HCT116 (cell line): ENCODE data around the gene DHRSX. TPM values are rescaled to one million over a fixed set of nuclear protein-coding genes. Genes with fewer than 3 reads are reported as not detected.

Experiments used
- ATAC-seq: fragments of 200-7000 bp; cut with Tn5 transposase; 2 replicates; pipeline ENCODE4 v1.9.1; 2020; ENCODE audit warnings: mild to moderate bottlenecking, moderate library complexity
- BruUV-seq: library from RNA; stranded (reverse); fragments of 400-500 nt; replicated peaks from 2 replicates; lab custom pipeline; 2021; lab: Mats Ljungman, UMichigan
- CTCF ChIA-PET: fragments of 300-600 bp; sonication (Branson Sonifier 250); formaldehyde crosslinking; loops from one replicate; lab custom pipeline; 2021; ENCODE audit warnings: antibody characterized with exemption; lab: Charles Lee
- POLR2A ChIA-PET: fragments of 300-600, 350-600 bp; sonication (Branson Sonifier 250); formaldehyde crosslinking; loops from one replicate; lab custom pipeline; 2021; ENCODE audit warnings: antibody characterized with exemption; lab: Charles Lee
- RAD21 ChIA-PET, 2 experiments: fragments of 300-600 bp; sonication (Branson Sonifier 250); formaldehyde crosslinking; loops; one replicate each; lab custom pipeline; 2023; ENCODE audit warnings: low total read pairs in 2 of 2; ENCODE audit not compliant: uncharacterized antibody in 2 of 2, unreplicated experiment in 2 of 2, low non-redundant PET in 1 of 2; lab: Charles Lee
- DNase-seq: peaks from one replicate; pipeline ENCODE4 v3.0.0-alpha.2; 2010; ENCODE audit warnings: low read depth, low spot score
- H2AFZ ChIP-seq: fragments of 200-600 bp; shearing (Covaris generic), sonication (generic); 2 replicates; pipeline ENCODE4 v1.6.1; 2017; ENCODE audit warnings: low read depth, mixed run types, mixed read lengths, antibody characterized with exemption, low read length; ENCODE audit not compliant: poor library complexity, severe bottlenecking
- H3K27ac ChIP-seq: 2 replicates; pipeline ENCODE4 v1.5.1; 2012; ENCODE audit warnings: low read depth, low read length
- H3K27me3 ChIP-seq: fragments of 200-600 bp; sonication (generic); 2 replicates; pipeline ENCODE4 v1.6.1; 2016; ENCODE audit warnings: mixed run types, low read length, mixed read lengths; ENCODE audit not compliant: insufficient read depth
- H3K36me3 ChIP-seq, 2 experiments: fragments of 200-500 bp in 1 of 2; fragments of 200-600 bp in 1 of 2; sonication (Bioruptor generic) in 1 of 2; sonication (generic) in 1 of 2; 2 replicates each; pipeline versions ENCODE4 v1.5.1 to v1.6.1; 2014 to 2016; ENCODE audit warnings: low read length in 2 of 2, inconsistent platforms in 1 of 2, mixed read lengths in 1 of 2, mixed run types in 1 of 2; ENCODE audit not compliant: insufficient read depth in 2 of 2, control insufficient read depth in 1 of 2
- H3K4me1 ChIP-seq, 2 experiments: fragments of 200-600 bp in 1 of 2; sonication (generic) in 1 of 2; 2 replicates each; pipeline versions ENCODE4 v1.5.1 to v1.6.1; 2012 to 2017; ENCODE audit warnings: low read length in 2 of 2, inconsistent platforms in 1 of 2, mild to moderate bottlenecking in 1 of 2, mixed read lengths in 1 of 2, mixed run types in 1 of 2, moderate library complexity in 1 of 2; ENCODE audit not compliant: insufficient read depth in 2 of 2, control insufficient read depth in 1 of 2
- H3K4me2 ChIP-seq: fragments of 200-600 bp; sonication (generic); 2 replicates; pipeline ENCODE4 v1.6.1; 2017; ENCODE audit warnings: mixed run types, low read length, mixed read lengths
- H3K4me3 ChIP-seq, 2 experiments: fragments of 200-600 bp in 1 of 2; sonication (generic) in 1 of 2; replicated peaks in 1 of 2; 2 replicates each; pipeline ENCODE4 v1.5.1; 2011 to 2016; ENCODE audit warnings: low read length in 2 of 2, control low read depth in 1 of 2, low read depth in 1 of 2, mild to moderate bottlenecking in 1 of 2, mixed read lengths in 1 of 2, mixed run types in 1 of 2
- H3K79me2 ChIP-seq: fragments of 200-600 bp; sonication (generic); 2 replicates; pipeline ENCODE4 v1.6.1; 2017; ENCODE audit warnings: mild to moderate bottlenecking, mixed run types, low read length, moderate library complexity, mixed read lengths; ENCODE audit not compliant: insufficient read depth
- H3K9ac ChIP-seq: fragments of 200-600 bp; sonication (generic); 2 replicates; pipeline ENCODE4 v1.6.1; 2016; ENCODE audit warnings: low read length, mixed read lengths
- H3K9me2 ChIP-seq: fragments of 200-600 bp; sonication (generic), shearing (Covaris generic); 2 replicates; pipeline ENCODE4 v1.6.1; 2017; ENCODE audit warnings: mixed run types, mild to moderate bottlenecking, moderate library complexity; ENCODE audit not compliant: insufficient read depth
- H3K9me3 ChIP-seq, 2 experiments: fragments of 200-500 bp in 1 of 2; fragments of 200-600 bp in 1 of 2; sonication (Bioruptor generic) in 1 of 2; sonication (generic) in 1 of 2; 2 replicates each; pipeline ENCODE4 v1.6.1; 2014 to 2017; ENCODE audit warnings: low read length in 2 of 2, mixed read lengths in 2 of 2, inconsistent platforms in 1 of 2, low read depth in 1 of 2, mild to moderate bottlenecking in 1 of 2, mixed run types in 1 of 2, moderate library complexity in 1 of 2; ENCODE audit not compliant: control insufficient read depth in 1 of 2, insufficient read depth in 1 of 2
- H4K20me1 ChIP-seq: fragments of 200-600 bp; sonication (generic), shearing (Covaris generic); 2 replicates; pipeline ENCODE4 v1.6.1; 2017; ENCODE audit warnings: mixed run types, mild to moderate bottlenecking, moderate library complexity; ENCODE audit not compliant: insufficient read depth
- CTCF ChIP-seq, 3 experiments: fragments of 200-600 bp in 1 of 3; sonication (generic) in 1 of 3; IDR thresholded peaks in 2 of 3; conservative IDR thresholded peaks in 1 of 3; 2 replicates each; pipeline ENCODE4 v1.5.1; 2012 to 2017; ENCODE audit warnings: low read depth in 2 of 3, low read length in 2 of 3, antibody characterized with exemption in 1 of 3, borderline replicate concordance in 1 of 3, control low read depth in 1 of 3, mild to moderate bottlenecking in 1 of 3, mixed read lengths in 1 of 3, mixed run types in 1 of 3, moderate library complexity in 1 of 3; ENCODE audit not compliant: insufficient read depth in 1 of 3
- EZH2 ChIP-seq: fragments of 200-600 bp; sonication (generic); IDR thresholded peaks from 2 replicates; pipeline ENCODE4 v1.6.1; 2017; ENCODE audit warnings: antibody characterized with exemption, mixed run types
- EZH2phosphoT487 ChIP-seq: fragments of 200-600 bp; IDR thresholded peaks from 2 replicates; pipeline ENCODE4 v1.6.1; 2018; ENCODE audit warnings: antibody characterized with exemption, borderline replicate concordance
- TCF7L2 ChIP-seq: IDR thresholded peaks from 2 replicates; pipeline ENCODE4 v1.7.0; 2011; ENCODE audit warnings: borderline replicate concordance, inconsistent platforms; ENCODE audit not compliant: insufficient read depth, insufficient read length; ENCODE audit errors: extremely low read depth
- intact Hi-C: fragments of 100-400 bp; cut with micrococcal nuclease; formaldehyde crosslinking; loops from 2 replicates; pipeline ENCODE4 v1.10.0; 2022
- total RNA-seq: library from RNA; stranded (reverse); gene quantifications from one replicate; pipeline ENCODE4 v1.2.1, GENCODE V29; 2021; ENCODE audit not compliant: unreplicated experiment

The DHRSX gene
- total RNA-seq, 1 experiment from 2014 or later = 11.9 TPM

DNA sequence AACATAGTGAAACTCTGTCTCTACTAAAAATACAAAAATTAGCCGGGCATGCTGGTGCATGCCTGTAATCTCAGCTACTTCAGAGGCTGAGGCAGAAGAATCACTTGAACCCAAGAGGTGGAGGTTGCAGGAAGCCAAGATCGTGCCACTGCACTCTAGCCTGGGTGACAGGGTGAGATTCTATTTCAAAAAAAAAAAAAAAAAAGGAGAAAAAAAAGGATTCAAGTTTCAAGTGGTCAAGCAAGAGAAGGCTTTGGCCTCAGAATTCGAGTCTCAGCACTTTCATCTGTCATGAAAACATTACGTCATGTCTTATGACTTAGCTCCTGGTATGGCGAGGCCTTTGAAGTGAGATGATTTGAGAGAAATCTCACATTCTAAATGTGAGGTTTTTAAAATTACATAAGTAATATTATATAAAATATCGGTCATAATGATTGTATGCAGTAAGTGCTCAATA lies 21.2 kb upstream of the DHRSX start:
- no peak overlapping the region for H3K9ac ChIP-seq
- H2AFZ ChIP-seq = no peak overlapping the region
- H4K20me1 ChIP-seq = no peaks in the 10 kb centered on the region
- H3K9me3 ChIP-seq = no peaks in the 10 kb centered on the region
- POLR2A ChIA-PET = no interaction called here
- no peaks in the 10 kb centered on the region for H3K79me2 ChIP-seq
- no peaks in the 10 kb centered on the region for H3K9me2 ChIP-seq
- H3K27me3 ChIP-seq = no peaks in the 10 kb centered on the region
- H3K27ac ChIP-seq = no peak overlapping the region
- no peaks in the 10 kb centered on the region for H3K4me1 ChIP-seq
- intact Hi-C loops = no loop called here
- no peak for TF ChIP-seq EZH2phosphoT487
- TF ChIP-seq, all 23 proteins: peak for 0
- Histone ChIP-seq H3K4me2 (no peak overlapping the region), H3K36me3 (no peaks in the 10 kb centered on the region), H3K4me3 (no peak overlapping the region)
- no peak for ATAC-seq
- ChIA-PET RAD21 (no interaction called here), CTCF (no interaction called here)
- DNase-seq = no peak
- no TSS peak for BruUV-seq

DNA sequence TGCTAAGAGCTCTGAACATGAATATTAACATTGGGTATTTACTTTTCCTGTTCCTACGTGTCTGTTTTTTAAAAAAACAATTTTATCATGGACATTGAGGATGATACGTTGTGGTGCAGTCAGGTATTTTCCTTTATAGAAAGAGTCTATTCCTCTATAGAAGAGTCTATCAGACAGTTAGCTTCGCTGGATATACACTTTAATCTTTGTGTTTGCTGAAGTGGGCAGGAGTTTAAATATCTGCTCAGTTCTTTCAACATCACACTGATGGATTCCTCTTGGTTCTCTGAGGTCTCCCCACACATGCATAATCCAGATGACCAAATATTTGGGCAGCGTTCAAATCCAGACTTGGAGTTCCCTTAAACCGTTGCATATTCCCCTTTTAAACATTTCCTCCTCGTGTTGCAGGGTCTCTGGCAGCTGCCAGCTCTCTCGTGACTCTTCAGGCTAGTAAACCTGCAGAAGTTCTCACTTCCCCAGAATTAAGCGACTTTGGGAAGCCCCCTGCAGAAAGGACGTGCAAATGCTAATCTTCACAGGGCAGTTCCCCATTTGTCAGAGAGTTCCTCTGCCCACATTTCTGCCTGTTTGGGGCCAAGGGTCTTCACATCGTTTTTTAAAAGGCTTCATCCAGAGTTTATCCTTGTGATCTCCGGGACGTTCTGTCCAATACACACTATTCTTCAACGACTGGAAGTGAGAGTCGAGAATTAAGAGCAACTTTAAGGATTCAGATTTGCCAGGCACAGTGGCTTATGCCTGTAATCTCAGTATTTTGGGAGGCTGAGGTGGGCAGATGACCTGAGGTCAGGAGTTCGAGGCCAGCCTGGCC lies 20.5 kb upstream of the DHRSX start:
- CTCF ChIA-PET = no interaction called here
- H2AFZ ChIP-seq = no peak overlapping the region
- TF ChIP-seq CTCF (IDR thresholded peaks at IDR 0.05 in 2 of 3, conservative IDR thresholded peaks at IDR 0.05 in 1 of 3; ENCODE audit: borderline replicate concordance in 1 of 3, insufficient read depth in 1 of 3, low read depth in 2 of 3, low read length in 2 of 3) (no peak), TCF7L2 (no peak), EZH2 (no peak)
- no peaks in the 10 kb centered on the region for H3K79me2 ChIP-seq
- no peak overlapping the region for H3K9ac ChIP-seq
- no peak for DNase-seq
- no peaks in the 10 kb centered on the region for H3K36me3 ChIP-seq
- no peaks in the 10 kb centered on the region for H3K4me1 ChIP-seq
- H3K9me3 ChIP-seq = no peaks in the 10 kb centered on the region
- no peaks in the 10 kb centered on the region for H3K9me2 ChIP-seq
- H3K27ac ChIP-seq = no peak overlapping the region
- RAD21 ChIA-PET = no interaction called here
- no TSS peak for BruUV-seq
- H3K27me3 ChIP-seq = no peaks in the 10 kb centered on the region
- POLR2A ChIA-PET = no interaction called here
- intact Hi-C loops = no loop called here
- H3K4me2 ChIP-seq = no peak overlapping the region
- no peaks in the 10 kb centered on the region for H4K20me1 ChIP-seq
- H3K4me3 ChIP-seq = no peak overlapping the region
- ATAC-seq = no peak
